Keratinocyte (primary cell): ENCODE results near the gene ESD.

Source experiments
- EZH2 ChIP-seq: IDR thresholded peaks from one replicate; pipeline ENCODE4 v1.6.1; 2012; ENCODE audit warnings: inconsistent platforms, mild to moderate bottlenecking, low read length, moderate library complexity
- TF ChIP-seq, protein P1 (sequence below), 3 experiments: IDR thresholded peaks in 1 of 3; conservative IDR thresholded peaks in 1 of 3; optimal IDR thresholded peaks in 1 of 3; 2 replicates in 2 of 3; 3 replicates in 1 of 3; pipeline versions ENCODE3 to v1.5.1; 2011; ENCODE audit warnings: low read length in 3 of 3, mild to moderate bottlenecking in 3 of 3, moderate library complexity in 2 of 3, control low read depth in 1 of 3, inconsistent platforms in 1 of 3; ENCODE audit not compliant: insufficient read depth in 2 of 3; ENCODE audit errors: extremely low read depth in 1 of 3

DNA sequence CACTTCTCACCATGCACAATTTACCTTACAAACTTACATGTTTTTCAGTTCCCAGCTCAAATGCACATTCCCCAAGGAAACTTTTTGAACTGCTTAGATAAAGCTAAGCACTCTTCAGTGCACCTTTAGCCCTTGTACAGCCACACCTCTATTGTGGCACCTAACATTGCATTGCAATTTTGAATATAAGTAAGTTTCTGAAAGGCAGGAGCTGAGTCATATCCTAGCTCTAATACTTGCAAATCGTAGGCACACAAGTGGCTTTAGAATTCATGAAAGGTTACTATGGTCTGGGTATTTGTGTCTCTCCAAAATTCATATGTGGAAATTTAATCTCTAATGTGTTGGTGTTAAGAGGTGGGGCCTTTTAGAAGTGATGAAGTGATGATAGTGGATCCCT is 4.9 kb upstream of the ESD start:
- TF ChIP-seq, protein P1, sequence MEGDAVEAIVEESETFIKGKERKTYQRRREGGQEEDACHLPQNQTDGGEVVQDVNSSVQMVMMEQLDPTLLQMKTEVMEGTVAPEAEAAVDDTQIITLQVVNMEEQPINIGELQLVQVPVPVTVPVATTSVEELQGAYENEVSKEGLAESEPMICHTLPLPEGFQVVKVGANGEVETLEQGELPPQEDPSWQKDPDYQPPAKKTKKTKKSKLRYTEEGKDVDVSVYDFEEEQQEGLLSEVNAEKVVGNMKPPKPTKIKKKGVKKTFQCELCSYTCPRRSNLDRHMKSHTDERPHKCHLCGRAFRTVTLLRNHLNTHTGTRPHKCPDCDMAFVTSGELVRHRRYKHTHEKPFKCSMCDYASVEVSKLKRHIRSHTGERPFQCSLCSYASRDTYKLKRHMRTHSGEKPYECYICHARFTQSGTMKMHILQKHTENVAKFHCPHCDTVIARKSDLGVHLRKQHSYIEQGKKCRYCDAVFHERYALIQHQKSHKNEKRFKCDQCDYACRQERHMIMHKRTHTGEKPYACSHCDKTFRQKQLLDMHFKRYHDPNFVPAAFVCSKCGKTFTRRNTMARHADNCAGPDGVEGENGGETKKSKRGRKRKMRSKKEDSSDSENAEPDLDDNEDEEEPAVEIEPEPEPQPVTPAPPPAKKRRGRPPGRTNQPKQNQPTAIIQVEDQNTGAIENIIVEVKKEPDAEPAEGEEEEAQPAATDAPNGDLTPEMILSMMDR (optimal IDR thresholded peaks at IDR 0.05 in 1 of 3, IDR thresholded peaks at IDR 0.05 in 1 of 3, conservative IDR thresholded peaks at IDR 0.05 in 1 of 3; ENCODE audit: extremely low read depth in 1 of 3, insufficient read depth in 2 of 3, low read length in 3 of 3), result no peak
- TF ChIP-seq EZH2, result no peak
